WI38 (cell line): ENCODE data around the gene RBM15.

Source experiments
- H3K4me3 ChIP-seq: 2 replicates; pipeline ENCODE4 v1.5.1; 2011; ENCODE audit warnings: low read depth, mild to moderate bottlenecking, control low read depth, low read length
- CTCF ChIP-seq: IDR thresholded peaks from 2 replicates; pipeline ENCODE4 v1.5.1; 2012; ENCODE audit warnings: low read depth, mild to moderate bottlenecking, control low read depth, low read length

RBM15 gene, protein sequence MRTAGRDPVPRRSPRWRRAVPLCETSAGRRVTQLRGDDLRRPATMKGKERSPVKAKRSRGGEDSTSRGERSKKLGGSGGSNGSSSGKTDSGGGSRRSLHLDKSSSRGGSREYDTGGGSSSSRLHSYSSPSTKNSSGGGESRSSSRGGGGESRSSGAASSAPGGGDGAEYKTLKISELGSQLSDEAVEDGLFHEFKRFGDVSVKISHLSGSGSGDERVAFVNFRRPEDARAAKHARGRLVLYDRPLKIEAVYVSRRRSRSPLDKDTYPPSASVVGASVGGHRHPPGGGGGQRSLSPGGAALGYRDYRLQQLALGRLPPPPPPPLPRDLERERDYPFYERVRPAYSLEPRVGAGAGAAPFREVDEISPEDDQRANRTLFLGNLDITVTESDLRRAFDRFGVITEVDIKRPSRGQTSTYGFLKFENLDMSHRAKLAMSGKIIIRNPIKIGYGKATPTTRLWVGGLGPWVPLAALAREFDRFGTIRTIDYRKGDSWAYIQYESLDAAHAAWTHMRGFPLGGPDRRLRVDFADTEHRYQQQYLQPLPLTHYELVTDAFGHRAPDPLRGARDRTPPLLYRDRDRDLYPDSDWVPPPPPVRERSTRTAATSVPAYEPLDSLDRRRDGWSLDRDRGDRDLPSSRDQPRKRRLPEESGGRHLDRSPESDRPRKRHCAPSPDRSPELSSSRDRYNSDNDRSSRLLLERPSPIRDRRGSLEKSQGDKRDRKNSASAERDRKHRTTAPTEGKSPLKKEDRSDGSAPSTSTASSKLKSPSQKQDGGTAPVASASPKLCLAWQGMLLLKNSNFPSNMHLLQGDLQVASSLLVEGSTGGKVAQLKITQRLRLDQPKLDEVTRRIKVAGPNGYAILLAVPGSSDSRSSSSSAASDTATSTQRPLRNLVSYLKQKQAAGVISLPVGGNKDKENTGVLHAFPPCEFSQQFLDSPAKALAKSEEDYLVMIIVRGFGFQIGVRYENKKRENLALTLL

GRCh38 chr1:110338886-110339406 is at the start of gene RBM15:
TSS of gene RBM15 (plus strand) at chr1:110339377. CDS start at chr1:110339406, 29 bp downstream.
- H3K4me3 ChIP-seq: peak within 1 kb of the TSS; percentile 97
- no peak for TF ChIP-seq CTCF

DNA sequence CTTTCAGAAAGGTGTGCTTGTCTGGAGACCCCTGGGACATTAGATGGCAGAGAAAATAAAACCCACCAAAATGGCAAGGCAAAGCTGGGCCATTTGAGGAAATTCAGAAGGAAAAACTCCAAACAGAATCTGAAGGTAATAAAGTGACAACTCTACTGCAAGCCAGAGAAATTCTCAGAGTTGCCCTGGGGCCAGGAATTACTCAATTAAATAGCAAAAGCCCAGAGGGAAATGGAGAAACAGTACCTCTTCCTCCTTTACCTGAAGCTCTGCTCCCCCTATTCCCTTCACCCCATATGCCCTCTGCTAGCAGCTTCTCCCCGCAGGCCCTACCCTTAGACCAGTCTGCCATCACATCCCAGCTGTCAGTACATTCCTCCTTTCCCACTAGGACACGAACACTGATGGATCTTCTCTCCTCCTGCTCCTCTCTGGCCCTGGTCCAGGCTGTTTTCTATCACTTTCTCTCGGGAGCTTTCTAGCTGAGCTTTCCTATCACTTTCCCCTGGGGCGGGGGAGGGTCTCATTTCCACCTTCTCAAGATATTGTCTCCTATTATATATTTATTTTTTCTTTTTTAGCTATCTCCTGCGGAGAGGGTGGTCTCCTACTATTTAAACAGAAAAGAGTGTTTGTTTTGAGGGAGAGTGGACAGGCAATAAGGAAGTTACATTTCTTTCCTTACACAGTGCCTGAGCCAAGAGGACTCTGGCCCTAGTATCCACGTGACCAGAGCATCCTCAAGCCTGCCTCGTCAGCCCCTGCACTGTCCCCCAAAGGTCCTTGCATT is 47.7 kb upstream of the RBM15 start:
- no peak overlapping the region for H3K4me3 ChIP-seq
- no peak for TF ChIP-seq CTCF

DNA sequence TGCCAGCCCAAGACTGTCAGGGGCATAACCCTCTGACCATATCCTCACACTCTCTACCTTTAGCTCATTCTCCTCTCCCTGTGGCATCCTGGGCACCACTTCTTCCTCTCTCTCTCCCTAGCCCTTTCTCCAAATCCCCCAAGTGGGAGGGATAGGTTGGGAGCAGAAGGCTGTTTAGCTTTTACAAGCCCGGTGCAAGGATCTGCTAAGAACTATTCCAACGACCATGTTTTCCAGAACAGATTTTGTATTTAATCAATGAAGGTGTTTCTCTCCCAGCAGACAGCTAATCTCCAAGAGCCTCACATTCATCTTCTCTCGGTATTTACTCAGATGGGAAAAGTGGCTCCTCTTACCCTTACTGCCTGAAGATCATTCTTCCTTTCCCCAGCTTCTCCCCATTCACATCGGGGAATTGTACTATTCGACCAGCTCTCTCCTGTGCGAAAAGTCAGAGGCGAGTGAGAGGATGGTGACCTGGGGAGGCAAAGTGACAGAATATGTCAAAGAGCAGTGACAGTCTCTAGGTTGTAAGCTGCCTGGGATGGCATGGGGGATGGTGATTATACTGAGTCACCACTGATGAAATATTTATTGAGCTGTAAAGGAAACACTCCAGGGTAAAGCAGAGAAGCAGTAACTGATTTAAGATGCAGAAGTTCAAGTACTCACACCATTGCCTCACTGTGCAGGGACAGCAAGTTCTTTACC is 47.0 kb upstream of the RBM15 start:
- TF ChIP-seq CTCF: no peak
- no peak overlapping the region for H3K4me3 ChIP-seq

- TF ChIP-seq CTCF: no peak
- no peak overlapping the region for H3K4me3 ChIP-seq
Measured at GRCh38 chr1:110293601-110294104, 45.5 kb upstream of the RBM15 start.

DNA sequence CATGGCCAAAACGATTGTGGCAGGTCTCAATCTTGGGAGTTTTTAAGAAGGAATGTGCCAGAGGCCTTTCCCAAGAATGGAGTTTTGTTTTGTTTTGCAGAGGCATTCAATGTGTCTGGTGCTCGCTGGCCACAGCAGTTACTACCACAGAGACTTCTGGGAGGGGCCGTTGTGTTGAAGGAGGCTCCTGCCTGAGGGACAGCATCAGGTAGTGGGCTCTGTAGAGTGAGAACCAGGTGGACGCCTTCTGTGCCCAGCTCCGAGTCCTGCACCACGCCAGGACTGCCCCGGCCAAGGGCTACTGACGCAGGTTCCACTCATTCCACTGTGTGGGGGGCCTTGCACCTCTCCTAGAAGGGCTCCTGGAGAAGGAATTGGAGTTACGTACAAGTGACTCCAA is 44.9 kb upstream of the RBM15 start:
- TF ChIP-seq CTCF: no peak
- no peak overlapping the region for H3K4me3 ChIP-seq

DNA sequence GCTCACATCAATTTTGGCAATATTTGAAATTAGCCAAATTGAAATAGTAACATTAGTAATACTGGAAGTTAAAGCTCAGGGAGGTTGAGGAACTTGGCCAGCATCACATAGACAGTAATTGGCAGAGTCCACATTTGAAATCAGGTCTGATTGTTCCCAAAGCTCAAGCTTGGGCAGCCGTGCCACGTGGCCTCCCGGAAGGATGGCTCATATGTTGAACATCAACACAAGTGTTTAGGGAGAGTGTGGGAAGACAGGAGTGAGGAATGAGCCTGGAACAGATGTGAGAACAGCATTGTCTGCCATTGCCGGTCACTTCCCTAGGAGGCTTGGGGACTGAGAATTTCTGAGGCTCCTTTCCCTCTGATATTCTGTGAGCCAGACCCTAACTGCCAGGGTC is 40.2 kb upstream of the RBM15 start:
- TF ChIP-seq CTCF: no peak
- no peak overlapping the region for H3K4me3 ChIP-seq
